Measurements from ENCODE around the gene CCR7.

DNA sequence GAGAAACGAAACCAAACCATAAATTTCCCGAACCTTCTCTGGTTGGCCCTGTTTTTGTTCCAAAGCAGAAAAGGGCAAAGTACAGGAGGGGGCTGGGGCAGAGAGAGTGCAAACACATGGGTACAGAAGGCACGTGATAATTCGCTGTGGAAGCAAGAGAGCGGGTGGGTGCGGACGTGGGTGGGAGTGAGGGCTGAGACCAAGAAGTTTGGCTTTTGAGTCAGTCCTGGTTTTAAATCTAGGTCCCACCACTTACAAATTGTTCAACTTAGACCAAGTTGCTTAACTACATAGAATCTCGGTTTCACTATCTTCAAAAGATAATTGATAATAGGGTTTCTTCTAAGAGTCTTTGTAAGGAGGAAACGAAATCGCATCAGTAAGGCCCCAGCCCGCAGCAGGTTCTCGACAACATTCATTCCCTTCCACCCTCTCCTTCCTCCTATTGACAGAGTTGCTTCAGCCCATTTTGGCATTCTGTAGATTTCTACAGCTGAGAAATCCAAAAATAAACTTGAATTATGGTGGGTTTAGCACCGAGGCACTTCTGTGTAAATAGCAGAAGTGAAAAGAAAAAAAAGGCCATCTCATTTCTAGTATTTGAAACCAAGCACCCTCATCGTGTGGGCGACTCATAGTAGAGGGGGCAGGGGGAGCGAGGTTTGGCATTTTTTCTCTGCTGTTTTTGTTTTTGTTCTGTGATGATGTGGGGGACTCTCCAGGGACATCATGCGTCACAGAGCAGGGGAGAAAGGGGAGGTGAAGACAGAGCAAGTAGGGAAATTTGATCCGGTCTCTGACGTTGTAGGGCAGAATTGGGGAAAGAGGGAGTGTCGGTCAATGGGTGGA is 33.6 kb upstream of the CCR7 start:
- TF ChIP-seq, protein P1, sequence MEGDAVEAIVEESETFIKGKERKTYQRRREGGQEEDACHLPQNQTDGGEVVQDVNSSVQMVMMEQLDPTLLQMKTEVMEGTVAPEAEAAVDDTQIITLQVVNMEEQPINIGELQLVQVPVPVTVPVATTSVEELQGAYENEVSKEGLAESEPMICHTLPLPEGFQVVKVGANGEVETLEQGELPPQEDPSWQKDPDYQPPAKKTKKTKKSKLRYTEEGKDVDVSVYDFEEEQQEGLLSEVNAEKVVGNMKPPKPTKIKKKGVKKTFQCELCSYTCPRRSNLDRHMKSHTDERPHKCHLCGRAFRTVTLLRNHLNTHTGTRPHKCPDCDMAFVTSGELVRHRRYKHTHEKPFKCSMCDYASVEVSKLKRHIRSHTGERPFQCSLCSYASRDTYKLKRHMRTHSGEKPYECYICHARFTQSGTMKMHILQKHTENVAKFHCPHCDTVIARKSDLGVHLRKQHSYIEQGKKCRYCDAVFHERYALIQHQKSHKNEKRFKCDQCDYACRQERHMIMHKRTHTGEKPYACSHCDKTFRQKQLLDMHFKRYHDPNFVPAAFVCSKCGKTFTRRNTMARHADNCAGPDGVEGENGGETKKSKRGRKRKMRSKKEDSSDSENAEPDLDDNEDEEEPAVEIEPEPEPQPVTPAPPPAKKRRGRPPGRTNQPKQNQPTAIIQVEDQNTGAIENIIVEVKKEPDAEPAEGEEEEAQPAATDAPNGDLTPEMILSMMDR (IDR thresholded peaks at IDR 0.05): no peak
- no peak for TF ChIP-seq EP300 (IDR thresholded peaks at IDR 0.05; ENCODE audit: low read depth)
- TF ChIP-seq POLR2A (IDR thresholded peaks at IDR 0.05): no peak
